ENCODE results near the gene CYTH4. TPM values are rescaled to one million over a fixed set of nuclear protein-coding genes. Genes with fewer than 3 reads are reported as not detected.

Gene CYTH4
- total and polyA plus RNA-seq, 4 donors = 1.9 to 9.9 (median 5.9) TPM

GRCh38 chr22:37279331-37280181, 2.8 kb upstream of the CYTH4 start:
- H3K9me3 ChIP-seq (ENCODE audit: control insufficient read depth in 4 of 4, low read length in 3 of 4) = no peaks in the 10 kb centered on the region
- no peak for DNase-seq (ENCODE audit: low spot score)
- no peak overlapping the region for H3K4me3 ChIP-seq (ENCODE audit: low read depth in 1 of 3, low read length in 3 of 3)
- H3K27ac ChIP-seq (ENCODE audit: low read depth in 1 of 2, low read length in 2 of 2) = no peak overlapping the region
- no peaks in the 10 kb centered on the region for H3K4me1 ChIP-seq (ENCODE audit: control insufficient read depth in 4 of 4, insufficient read depth in 4 of 4, low read length in 3 of 4)
- no peaks in the 10 kb centered on the region for H3K27me3 ChIP-seq (ENCODE audit: control insufficient read depth in 4 of 4, insufficient read depth in 4 of 4, low read length in 3 of 4)
- no peak for TF ChIP-seq NR2F2 (IDR thresholded peaks at IDR 0.05)
- TF ChIP-seq REST (IDR thresholded peaks at IDR 0.05) = no peak
- no peak for TF ChIP-seq MAX (IDR thresholded peaks at IDR 0.05)
- no peak for TF ChIP-seq HNF4G (IDR thresholded peaks at IDR 0.05)
- no peak for TF ChIP-seq FOXA2 (IDR thresholded peaks at IDR 0.05)
- no peak for TF ChIP-seq ZBTB33 (IDR thresholded peaks at IDR 0.05)
- no peak for TF ChIP-seq RXRA (IDR thresholded peaks at IDR 0.05)
- H3K9ac ChIP-seq (ENCODE audit: low read depth in 1 of 2, low read length in 2 of 2) = no peak overlapping the region
- WGBS = 76% methylated on average over 17 of the region's 17 CpGs
- no peaks in the 10 kb centered on the region for H3K36me3 ChIP-seq (ENCODE audit: control insufficient read depth in 4 of 4, insufficient read depth in 3 of 4, low read depth in 1 of 4, low read length in 3 of 4)

GRCh38 chr22:37280718-37281117, 1.6 kb upstream of the CYTH4 start:
- Histone ChIP-seq H3K4me1 (ENCODE audit: control insufficient read depth in 4 of 4, insufficient read depth in 4 of 4, low read length in 3 of 4) (no peaks in the 10 kb centered on the region), H3K9me3 (ENCODE audit: control insufficient read depth in 4 of 4, low read length in 3 of 4) (no peaks in the 10 kb centered on the region), H3K36me3 (ENCODE audit: control insufficient read depth in 4 of 4, insufficient read depth in 3 of 4, low read depth in 1 of 4, low read length in 3 of 4) (no peaks in the 10 kb centered on the region), H3K9ac (ENCODE audit: low read depth in 1 of 2, low read length in 2 of 2) (no peak overlapping the region), H3K27me3 (ENCODE audit: control insufficient read depth in 4 of 4, insufficient read depth in 4 of 4, low read length in 3 of 4) (no peaks in the 10 kb centered on the region), H3K27ac (ENCODE audit: low read depth in 1 of 2, low read length in 2 of 2) (no peak overlapping the region), H3K4me3 (ENCODE audit: low read depth in 1 of 3, low read length in 3 of 3) (no peak overlapping the region)
- TF ChIP-seq TAF1 (conservative IDR thresholded peaks at IDR 0.05) = no peak
- TF ChIP-seq SP1 (IDR thresholded peaks at IDR 0.05) = no peak
- no peak for TF ChIP-seq ATF3 (IDR thresholded peaks at IDR 0.05)
- TF ChIP-seq RAD21 (IDR thresholded peaks at IDR 0.05) = no peak
- TF ChIP-seq NR2F2 (IDR thresholded peaks at IDR 0.05) = no peak
- no peak for TF ChIP-seq YY1 (IDR thresholded peaks at IDR 0.05)
- TF ChIP-seq JUND (IDR thresholded peaks at IDR 0.05) = no peak
- no peak for TF ChIP-seq FOXA1 (IDR thresholded peaks at IDR 0.05)
- TF ChIP-seq HNF4A (conservative IDR thresholded peaks at IDR 0.05) = no peak
- no peak for TF ChIP-seq RXRA (IDR thresholded peaks at IDR 0.05)
- no peak for TF ChIP-seq CTCF (IDR thresholded peaks at IDR 0.05; ENCODE audit: low read depth, low read length, missing input control)
- TF ChIP-seq FOXA2 (IDR thresholded peaks at IDR 0.05) = no peak
- TF ChIP-seq EGR1 (IDR thresholded peaks at IDR 0.05; ENCODE audit: low read depth in 2 of 2) = no peak
- no peak for DNase-seq (ENCODE audit: low spot score)
- WGBS = 94% methylated on average over 5 of the region's 5 CpGs
